Activated T-helper 17 cell treated with anti-CD3 and anti-CD28 coated beads, Interleukin-2, amount 50 U/mL, for 72 hours (primary cell): ENCODE results near the gene RHCG. TPM values are rescaled to one million over a fixed set of nuclear protein-coding genes. Genes with fewer than 3 reads are reported as not detected.

ENCODE experiments used
- ATAC-seq: fragments of 150-1000 bp; cut with Tn5 transposase; replicated peaks from 2 replicates; pipeline ENCODE4 v1.10.0; 2021; ENCODE audit warnings: mild to moderate bottlenecking, moderate library complexity
- H3K27ac Mint-ChIP-seq: one replicate; pipeline ENCODE4 v1.8.0; 2022; ENCODE audit warnings: mixed read lengths
- H3K27me3 Mint-ChIP-seq: one replicate; pipeline ENCODE4 v1.8.0; 2022; ENCODE audit warnings: mixed read lengths
- H3K36me3 Mint-ChIP-seq: one replicate; pipeline ENCODE4 v1.8.0; 2022; ENCODE audit warnings: low read depth, mild to moderate bottlenecking, mixed read lengths
- H3K4me1 Mint-ChIP-seq: one replicate; pipeline ENCODE4 v1.8.0; 2022; ENCODE audit warnings: mixed read lengths
- H3K4me3 Mint-ChIP-seq: one replicate; pipeline ENCODE4 v1.8.0; 2022; ENCODE audit warnings: mild to moderate bottlenecking, mixed read lengths
- H3K9me3 Mint-ChIP-seq: one replicate; pipeline ENCODE4 v1.8.0; 2022; ENCODE audit warnings: mixed read lengths
- total RNA-seq, 2 donors: library from RNA; stranded (reverse); gene quantifications; one replicate each; pipeline ENCODE4 v1.2.3, GENCODE V29; 2022

RHCG gene
- total RNA-seq, 2 donors from 2014 or later, result not detected

DNA sequence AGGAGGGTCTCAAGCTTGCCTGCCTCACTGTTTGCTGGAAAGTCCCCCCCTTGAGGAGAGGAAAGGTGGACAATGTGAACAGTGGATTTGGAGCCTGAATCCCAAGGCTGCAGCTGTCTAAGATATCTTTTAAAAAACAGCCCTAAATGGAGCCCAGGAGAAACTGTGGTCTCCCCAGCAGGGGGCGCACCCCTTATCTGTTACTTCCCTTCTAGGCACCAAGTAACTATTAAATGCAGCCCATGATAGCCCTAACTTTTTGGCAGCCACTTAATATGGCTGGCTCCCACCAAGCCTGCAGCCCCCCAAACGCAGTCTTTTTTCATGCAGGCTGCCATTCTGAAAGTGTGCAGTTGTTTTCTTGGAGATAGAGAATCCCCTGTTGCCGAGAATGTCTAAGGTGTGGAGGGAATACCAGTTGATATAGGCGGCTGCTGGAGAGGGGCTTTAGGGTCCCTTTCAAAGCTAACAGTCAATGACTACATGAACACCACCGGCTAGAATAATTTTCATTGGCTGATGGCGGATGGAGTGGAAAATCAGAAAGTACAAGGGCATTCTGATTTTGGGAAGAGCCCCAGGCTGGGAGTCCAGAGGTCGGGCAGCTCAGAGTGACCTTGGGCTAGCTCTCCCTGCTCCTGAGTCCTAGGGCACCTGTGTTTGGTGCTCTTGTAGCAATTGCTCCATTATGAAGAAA is 1.3 kb downstream of the RHCG start:
- H3K4me1 Mint-ChIP-seq, result no peaks in the 10 kb centered on the region
- H3K4me3 Mint-ChIP-seq, result no peak overlapping the region
- H3K27ac Mint-ChIP-seq, result no peak overlapping the region
- peaks cover 42% of the 10 kb centered on the region for H3K27me3 Mint-ChIP-seq
- peak; percentile 32 for ATAC-seq
- no peaks in the 10 kb centered on the region for H3K9me3 Mint-ChIP-seq
- no peaks in the 10 kb centered on the region for H3K36me3 Mint-ChIP-seq

GRCh38 chr15:89494031-89494430 is 2.4 kb downstream of the RHCG start:
- ATAC-seq, result no peak
- Mint-ChIP-seq H3K4me1 (no peaks in the 10 kb centered on the region), H3K27me3 (peaks cover 38% of the 10 kb centered on the region), H3K27ac (no peak overlapping the region), H3K36me3 (no peaks in the 10 kb centered on the region), H3K4me3 (no peak overlapping the region), H3K9me3 (no peaks in the 10 kb centered on the region)

DNA sequence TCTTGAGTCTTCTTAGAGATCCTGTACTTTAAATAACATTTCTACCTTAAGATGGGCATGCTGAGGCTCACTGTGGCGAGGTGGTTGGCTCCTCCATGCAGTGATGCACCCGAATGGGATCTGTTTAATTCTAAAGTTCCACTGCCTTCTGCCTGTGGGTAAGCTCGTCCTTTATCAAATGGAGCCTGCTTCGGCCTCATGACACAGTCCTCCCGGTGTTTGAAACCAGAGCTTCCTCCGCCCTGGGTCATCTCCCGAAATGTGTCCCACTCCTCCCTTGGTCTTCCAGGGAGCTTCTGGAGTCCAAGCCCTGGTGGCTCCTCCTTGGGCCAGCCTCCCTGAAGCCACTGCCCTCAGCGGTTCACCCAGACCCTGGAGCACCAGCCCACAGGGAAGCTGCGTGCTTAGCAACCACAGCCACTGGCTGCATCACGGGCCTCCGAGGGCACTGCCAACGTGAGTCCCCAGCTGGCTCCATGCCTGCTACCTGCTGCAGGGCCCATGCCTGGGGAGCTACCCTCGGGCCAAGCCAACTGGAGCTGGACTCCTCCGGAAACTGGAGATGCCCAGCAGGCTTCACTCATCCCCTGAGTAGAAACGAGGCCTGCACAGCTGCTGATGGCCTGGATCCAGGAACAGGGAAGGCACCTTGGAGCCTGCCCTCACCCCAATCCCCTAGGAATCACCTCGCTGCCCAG is 3.3 kb downstream of the RHCG start:
- H3K4me3 Mint-ChIP-seq, result no peak overlapping the region
- peaks cover 37% of the 10 kb centered on the region for H3K27me3 Mint-ChIP-seq
- H3K27ac Mint-ChIP-seq, result no peak overlapping the region
- ATAC-seq, result no peak
- no peaks in the 10 kb centered on the region for H3K9me3 Mint-ChIP-seq
- no peaks in the 10 kb centered on the region for H3K36me3 Mint-ChIP-seq
- H3K4me1 Mint-ChIP-seq, result no peaks in the 10 kb centered on the region

- no peaks in the 10 kb centered on the region for H3K36me3 Mint-ChIP-seq
Measured at GRCh38 chr15:89492111-89492641, 4.2 kb downstream of the RHCG start.

GRCh38 chr15:89490814-89491315 is 5.5 kb downstream of the RHCG start:
- H3K36me3 Mint-ChIP-seq, result no peaks in the 10 kb centered on the region
- H3K4me1 Mint-ChIP-seq, result peaks cover 5% of the 10 kb centered on the region
- H3K4me3 Mint-ChIP-seq, result no peak overlapping the region
- ATAC-seq, result no peak
- no peak overlapping the region for H3K27ac Mint-ChIP-seq
- H3K27me3 Mint-ChIP-seq, result peaks cover 42% of the 10 kb centered on the region
- no peaks in the 10 kb centered on the region for H3K9me3 Mint-ChIP-seq

More at GRCh38 chr15:89492111-89492641, 4.2 kb downstream of the RHCG start:
- Mint-ChIP-seq H3K4me3 (no peak overlapping the region), H3K27me3 (peaks cover 42% of the 10 kb centered on the region), H3K4me1 (no peaks in the 10 kb centered on the region), H3K27ac (no peak overlapping the region), H3K9me3 (no peaks in the 10 kb centered on the region)
- ATAC-seq, result no peak

DNA sequence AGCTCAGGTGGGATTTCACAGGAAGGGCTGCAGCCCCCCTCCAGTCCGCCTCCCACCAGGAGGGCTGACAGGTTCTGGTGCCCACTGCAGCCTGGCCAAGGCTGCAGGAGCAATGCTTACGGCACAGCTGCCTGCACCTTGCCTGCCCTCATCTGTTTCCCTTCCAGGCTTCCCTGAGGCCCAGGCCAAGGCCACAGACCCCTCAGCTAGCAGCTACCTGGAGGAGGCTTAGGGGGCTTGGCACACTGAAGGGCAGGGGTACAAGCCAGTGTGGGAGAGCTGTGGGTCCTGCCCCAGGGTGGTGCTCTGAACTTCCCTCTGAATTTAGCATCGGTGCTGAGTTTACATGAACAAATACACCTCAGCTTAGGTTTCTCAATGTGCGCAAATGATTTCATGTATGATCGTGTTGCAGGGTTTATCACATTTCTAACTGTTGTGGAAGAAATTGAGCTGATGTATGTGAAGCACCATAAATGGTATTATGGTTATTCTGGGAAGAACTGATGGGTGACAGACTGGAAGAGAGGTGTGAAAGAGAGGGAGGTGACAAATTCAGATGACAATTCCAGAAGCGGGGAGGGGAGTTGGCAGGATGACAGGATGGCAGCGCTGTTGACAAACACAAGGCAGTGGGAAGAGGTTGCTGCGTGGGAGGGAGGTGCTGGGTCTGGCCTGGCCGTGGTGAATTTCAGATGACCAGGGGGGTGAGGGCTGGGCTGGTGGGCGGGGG is 6.1 kb downstream of the RHCG start:
- Mint-ChIP-seq H3K9me3 (no peaks in the 10 kb centered on the region), H3K27ac (no peak overlapping the region), H3K36me3 (no peaks in the 10 kb centered on the region), H3K4me3 (no peak overlapping the region), H3K4me1 (peaks cover 5% of the 10 kb centered on the region), H3K27me3 (peaks cover 45% of the 10 kb centered on the region)
- no peak for ATAC-seq

DNA sequence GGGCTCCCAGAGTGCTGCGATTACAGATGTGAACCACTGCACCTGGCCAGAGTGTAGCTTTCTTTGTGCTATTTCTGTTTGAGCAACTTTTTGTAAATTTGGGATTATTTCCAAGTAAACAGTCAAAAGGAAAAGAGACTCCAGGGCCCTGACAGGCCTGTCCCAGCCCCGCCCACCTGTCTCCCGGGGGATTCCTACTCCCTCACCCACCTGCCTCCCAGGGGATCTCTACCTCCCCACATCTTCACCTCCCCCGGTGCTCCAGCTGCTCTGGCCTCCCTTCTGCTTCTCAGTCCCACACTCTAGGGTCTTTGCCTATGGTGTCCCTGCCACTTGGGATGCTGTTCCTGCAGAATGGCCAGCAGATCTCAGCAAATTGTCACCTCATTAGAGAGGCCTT is 7.0 kb downstream of the RHCG start:
- Mint-ChIP-seq H3K4me3 (no peak overlapping the region), H3K9me3 (no peaks in the 10 kb centered on the region), H3K36me3 (no peaks in the 10 kb centered on the region), H3K4me1 (peaks cover 5% of the 10 kb centered on the region), H3K27me3 (peaks cover 47% of the 10 kb centered on the region), H3K27ac (no peak overlapping the region)
- ATAC-seq, result no peak

DNA sequence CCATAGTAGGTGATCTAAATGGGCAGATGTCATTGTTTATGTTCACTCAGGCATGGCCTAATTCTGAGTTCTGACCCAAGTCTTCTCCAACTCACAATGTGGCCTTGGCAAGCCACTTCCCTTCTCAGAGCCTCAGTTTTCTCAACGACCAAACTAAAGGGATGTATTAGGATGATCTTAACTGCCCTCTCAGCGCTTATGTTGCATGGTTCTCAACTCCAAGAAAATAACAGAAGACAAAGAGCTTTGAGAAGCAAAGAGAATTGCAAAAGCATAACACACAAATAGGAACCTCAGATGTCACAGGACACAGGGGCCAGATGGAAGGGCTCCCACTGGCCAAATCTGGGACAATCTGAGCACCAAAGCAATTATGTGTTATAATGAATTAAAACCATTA is 8.6 kb downstream of the RHCG start:
- ATAC-seq, result no peak
- Mint-ChIP-seq H3K4me1 (peaks cover 5% of the 10 kb centered on the region), H3K36me3 (no peaks in the 10 kb centered on the region), H3K9me3 (no peaks in the 10 kb centered on the region), H3K27me3 (peaks cover 49% of the 10 kb centered on the region), H3K27ac (no peak overlapping the region), H3K4me3 (no peak overlapping the region)

DNA sequence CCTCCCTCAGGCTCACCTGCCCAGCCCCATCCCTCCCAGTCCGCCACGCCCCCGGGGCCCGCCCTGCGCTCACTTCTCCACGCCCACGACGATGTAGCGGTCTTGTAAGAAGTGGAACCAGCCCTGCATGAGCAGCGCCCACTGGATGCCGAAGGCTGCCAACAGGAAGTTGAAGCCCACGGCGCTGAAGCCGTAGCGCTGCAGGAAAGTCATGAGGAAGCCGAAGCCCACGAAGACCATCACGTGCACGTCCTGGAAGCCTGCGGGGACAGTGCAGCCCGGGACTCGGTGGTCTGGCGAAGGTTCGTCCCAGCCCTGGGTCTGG is 9.7 kb downstream of the RHCG start:
- Mint-ChIP-seq H3K9me3 (no peaks in the 10 kb centered on the region), H3K27ac (no peak overlapping the region), H3K4me1 (peaks cover 5% of the 10 kb centered on the region), H3K4me3 (peak overlapping the region; percentile 31), H3K27me3 (peaks cover 53% of the 10 kb centered on the region), H3K36me3 (no peaks in the 10 kb centered on the region)
- ATAC-seq, result peak; percentile 52

- no peak overlapping the region for H3K27ac Mint-ChIP-seq
- H3K4me1 Mint-ChIP-seq, result peaks cover 5% of the 10 kb centered on the region
- H3K4me3 Mint-ChIP-seq, result no peak overlapping the region
- H3K36me3 Mint-ChIP-seq, result no peaks in the 10 kb centered on the region
- H3K27me3 Mint-ChIP-seq, result peaks cover 50% of the 10 kb centered on the region
- H3K9me3 Mint-ChIP-seq, result no peaks in the 10 kb centered on the region
- ATAC-seq, result no peak
Measured at GRCh38 chr15:89483079-89483478, 13.3 kb downstream of the RHCG start.

- no peaks in the 10 kb centered on the region for H3K9me3 Mint-ChIP-seq
- H3K4me3 Mint-ChIP-seq, result no peak overlapping the region
- peaks cover 44% of the 10 kb centered on the region for H3K27me3 Mint-ChIP-seq
- peaks cover 5% of the 10 kb centered on the region for H3K4me1 Mint-ChIP-seq
- no peak for ATAC-seq
- H3K27ac Mint-ChIP-seq, result no peak overlapping the region
- no peaks in the 10 kb centered on the region for H3K36me3 Mint-ChIP-seq
Measured at GRCh38 chr15:89482139-89482538, 14.2 kb downstream of the RHCG start.

GRCh38 chr15:89480505-89480904 is 15.9 kb downstream of the RHCG start:
- H3K4me1 Mint-ChIP-seq, result no peaks in the 10 kb centered on the region
- H3K36me3 Mint-ChIP-seq, result no peaks in the 10 kb centered on the region
- no peak overlapping the region for H3K4me3 Mint-ChIP-seq
- H3K9me3 Mint-ChIP-seq, result no peaks in the 10 kb centered on the region
- peaks cover 34% of the 10 kb centered on the region for H3K27me3 Mint-ChIP-seq
- no peak for ATAC-seq
- no peak overlapping the region for H3K27ac Mint-ChIP-seq

DNA sequence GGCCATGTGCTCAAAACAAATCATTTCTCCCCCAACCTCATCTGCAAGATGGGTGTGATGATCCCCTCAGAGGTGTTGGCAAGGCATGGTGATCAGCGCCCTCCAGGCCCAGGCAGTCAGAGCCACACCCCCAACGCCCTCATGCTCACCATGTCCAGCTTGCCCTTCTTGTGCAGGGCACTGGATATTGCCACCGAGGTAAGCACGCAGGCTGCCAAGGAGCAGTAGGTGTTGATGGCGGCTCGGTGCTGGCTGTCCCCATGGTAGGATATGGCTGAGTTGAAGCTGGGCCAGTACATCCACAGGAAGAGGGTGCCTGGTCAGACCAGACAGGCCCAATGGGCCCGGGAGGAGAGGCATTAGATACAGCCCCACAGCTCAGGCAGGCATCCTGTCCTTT is 17.2 kb downstream of the RHCG start:
- H3K27ac Mint-ChIP-seq, result no peak overlapping the region
- no peaks in the 10 kb centered on the region for H3K4me1 Mint-ChIP-seq
- H3K9me3 Mint-ChIP-seq, result no peaks in the 10 kb centered on the region
- no peak overlapping the region for H3K4me3 Mint-ChIP-seq
- peaks cover 27% of the 10 kb centered on the region for H3K27me3 Mint-ChIP-seq
- H3K36me3 Mint-ChIP-seq, result no peaks in the 10 kb centered on the region
- ATAC-seq, result no peak

DNA sequence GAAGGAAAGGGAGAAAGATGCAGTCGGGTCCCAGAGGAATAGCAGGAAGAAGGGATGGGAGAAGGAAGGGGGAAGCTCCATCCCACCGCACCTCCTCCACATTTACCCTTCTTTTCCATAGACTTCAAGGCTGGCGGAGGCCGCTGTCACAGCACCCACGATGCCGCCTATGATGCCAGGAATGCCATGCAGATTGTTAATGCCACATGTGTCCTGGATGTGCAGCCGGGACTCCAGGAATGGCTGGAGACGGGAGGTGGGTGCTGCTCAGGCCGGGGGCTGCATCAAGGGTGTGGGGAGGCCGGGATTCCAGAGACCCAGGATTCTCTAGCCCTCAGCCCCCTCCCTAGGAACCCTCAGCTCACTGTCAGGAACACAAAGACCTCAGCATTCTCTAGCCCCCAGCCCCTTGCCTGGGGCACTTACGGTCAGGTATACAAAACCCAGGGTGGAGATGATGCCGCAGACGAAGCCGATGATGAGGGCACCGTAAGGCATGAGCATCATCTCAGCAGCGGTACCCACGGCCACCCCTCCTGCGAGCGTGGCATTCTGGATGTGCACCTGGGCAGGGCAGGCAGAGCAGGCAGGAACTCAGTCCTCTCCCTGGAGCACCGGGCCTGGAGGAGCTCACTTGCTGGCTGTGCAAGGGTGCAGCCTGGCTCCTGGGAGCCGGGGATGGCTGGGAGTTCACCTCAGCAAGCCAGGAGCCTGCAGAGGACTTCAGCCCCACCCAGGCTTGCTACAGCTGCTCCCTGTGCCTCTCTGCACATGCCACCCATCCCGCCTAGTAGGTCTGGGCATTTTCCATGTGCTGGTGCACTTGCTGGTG is 18.8 kb downstream of the RHCG start:
- Mint-ChIP-seq H3K4me1 (no peaks in the 10 kb centered on the region), H3K4me3 (no peak overlapping the region), H3K36me3 (no peaks in the 10 kb centered on the region), H3K9me3 (no peaks in the 10 kb centered on the region), H3K27ac (no peak overlapping the region), H3K27me3 (peaks cover 18% of the 10 kb centered on the region)
- no peak for ATAC-seq
